Camera-type eye (tissue), 1 donor: ENCODE results near the gene NPW. TPM values are rescaled to one million over a fixed set of nuclear protein-coding genes. Genes with fewer than 3 reads are reported as not detected.

Experiments
- total RNA-seq: library from RNA; depleted of rRNA; stranded (reverse); fragments of >200 nt; gene quantifications from one replicate; pipeline ENCODE4 v1.2.3, GENCODE V29; 2014

NPW gene
- total RNA-seq, result 2.0 TPM

DNA sequence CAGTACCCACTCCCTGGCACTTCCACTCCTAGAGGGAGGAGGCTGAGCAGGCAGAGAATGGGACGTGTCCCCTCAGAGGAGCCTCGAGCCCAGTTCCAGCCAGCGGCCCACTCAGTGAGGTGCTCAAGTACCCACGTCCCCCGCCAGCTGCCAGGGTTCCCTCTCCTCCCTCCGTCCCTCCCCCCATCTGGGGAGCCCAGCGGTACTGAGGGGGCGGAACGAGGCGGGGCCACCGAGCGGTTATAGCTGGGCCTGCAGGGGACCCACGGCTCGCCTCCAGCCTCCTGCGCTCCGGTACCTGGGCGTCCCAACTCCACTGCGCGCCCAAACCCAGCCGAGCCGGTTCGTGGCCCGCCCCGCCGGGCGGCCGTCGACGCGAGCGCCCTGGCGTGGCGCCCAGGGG, at the start of gene NPW:
NPW (plus strand) TSS at position 268 of the 403 bp plus-strand sequence.

DNA sequence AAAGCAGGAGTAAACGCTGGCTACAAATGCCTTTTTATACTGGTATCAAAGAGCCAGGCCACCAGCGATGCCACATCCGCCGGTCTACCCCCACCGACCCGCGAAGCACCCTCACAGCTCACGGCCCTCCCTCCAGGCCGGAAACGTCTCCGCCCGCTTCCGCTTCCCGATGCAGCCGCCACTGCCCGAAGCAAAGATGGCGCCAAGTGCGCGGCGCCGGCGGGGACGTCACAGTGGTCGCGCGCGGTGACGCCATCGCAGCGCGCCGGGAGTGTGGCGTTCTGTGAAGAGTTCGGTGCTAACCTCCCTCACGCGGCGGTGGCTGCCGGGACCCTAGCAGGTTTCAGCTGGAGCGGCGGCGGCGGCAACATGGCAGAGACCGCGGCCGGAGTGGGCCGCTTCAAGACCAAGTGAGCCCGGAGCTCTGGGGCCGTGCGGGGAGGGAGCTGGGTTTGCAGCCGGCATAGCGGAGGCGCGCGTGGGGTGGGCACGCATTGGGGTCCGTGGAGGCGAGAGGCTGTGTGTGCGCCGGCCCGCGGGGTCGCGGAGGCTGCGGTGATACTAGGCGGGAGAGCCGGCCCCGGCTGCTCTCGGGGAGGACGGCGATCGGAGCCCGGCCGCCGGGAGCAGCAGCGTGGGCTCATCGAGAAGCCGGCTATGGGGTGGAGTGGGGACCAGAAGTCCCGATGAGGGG, 47.6 kb upstream of the NPW start, which contains the start of gene TBL3:
TBL3 (plus strand) TSS at position 258 of the 694 bp plus-strand sequence; CDS start at position 370, 112 bp downstream.

DNA sequence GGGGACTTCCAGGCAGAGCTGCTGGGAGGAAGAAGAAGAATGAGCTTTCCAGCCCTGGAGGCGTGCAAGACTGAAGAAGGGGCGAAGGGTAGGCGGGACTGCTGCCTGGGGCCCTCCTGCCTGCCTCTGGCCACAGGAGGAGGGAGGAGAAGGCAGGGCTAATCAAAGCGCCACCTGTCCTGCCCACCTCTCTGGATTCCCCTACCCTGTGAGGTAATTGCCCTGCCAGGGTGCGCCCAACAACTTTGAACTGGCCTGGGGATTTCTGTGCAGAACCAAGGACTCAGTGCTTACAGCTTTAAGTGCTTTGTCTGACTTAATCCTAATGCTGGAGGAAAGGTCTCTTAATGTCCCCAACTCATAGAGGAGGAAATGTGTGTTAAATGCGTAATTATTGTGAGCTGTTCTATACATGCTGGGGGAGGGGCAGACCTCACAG, 38.2 kb upstream of the NPW start, which contains the start of gene NOXO1:
NOXO1 (minus strand) TSS at position 72 of the 439 bp plus-strand sequence. CDS start 290 bp downstream, outside the sequence.

DNA sequence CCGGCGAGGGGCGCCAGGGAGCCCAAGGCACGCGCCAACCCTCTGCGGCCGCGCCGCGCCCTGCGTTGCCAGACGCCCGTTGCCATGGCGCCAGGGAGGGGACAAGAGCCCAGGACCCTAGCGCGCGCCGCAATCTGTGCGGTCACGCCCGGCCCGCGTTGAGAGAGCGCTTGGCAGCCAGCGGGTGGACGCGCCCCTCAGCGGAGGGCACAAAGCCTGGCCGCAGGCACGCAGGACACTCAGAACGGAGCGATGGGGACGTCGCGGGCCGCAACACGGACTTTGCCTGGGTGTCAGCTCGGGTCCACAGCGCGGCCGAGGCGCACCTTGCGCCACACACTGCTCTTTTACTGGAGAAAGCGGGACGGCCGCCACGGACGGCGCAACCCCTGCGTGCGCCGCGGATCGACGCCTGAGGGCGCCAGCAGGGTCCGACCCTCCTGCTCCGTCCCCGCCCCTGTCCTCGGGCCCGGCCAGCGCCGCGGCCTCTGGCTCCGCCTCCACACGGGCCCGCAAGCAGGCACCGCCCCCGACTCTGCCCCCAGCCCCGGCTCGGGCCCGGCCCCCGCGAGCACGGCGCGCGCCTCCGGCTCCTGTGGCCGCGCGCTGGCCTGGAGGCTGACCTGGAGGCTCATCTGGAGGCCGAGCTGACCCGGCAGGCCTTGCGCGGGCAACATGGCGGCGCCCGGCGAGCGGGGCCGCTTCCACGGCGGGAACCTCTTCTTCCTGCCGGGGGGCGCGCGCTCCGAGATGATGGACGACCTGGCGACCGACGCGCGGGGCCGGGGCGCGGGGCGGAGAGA, 35.8 kb upstream of the NPW start, which contains the start of gene GFER:
GFER (plus strand) TSS at position 650 of the 803 bp plus-strand sequence; CDS start at position 676, 26 bp downstream.

DNA sequence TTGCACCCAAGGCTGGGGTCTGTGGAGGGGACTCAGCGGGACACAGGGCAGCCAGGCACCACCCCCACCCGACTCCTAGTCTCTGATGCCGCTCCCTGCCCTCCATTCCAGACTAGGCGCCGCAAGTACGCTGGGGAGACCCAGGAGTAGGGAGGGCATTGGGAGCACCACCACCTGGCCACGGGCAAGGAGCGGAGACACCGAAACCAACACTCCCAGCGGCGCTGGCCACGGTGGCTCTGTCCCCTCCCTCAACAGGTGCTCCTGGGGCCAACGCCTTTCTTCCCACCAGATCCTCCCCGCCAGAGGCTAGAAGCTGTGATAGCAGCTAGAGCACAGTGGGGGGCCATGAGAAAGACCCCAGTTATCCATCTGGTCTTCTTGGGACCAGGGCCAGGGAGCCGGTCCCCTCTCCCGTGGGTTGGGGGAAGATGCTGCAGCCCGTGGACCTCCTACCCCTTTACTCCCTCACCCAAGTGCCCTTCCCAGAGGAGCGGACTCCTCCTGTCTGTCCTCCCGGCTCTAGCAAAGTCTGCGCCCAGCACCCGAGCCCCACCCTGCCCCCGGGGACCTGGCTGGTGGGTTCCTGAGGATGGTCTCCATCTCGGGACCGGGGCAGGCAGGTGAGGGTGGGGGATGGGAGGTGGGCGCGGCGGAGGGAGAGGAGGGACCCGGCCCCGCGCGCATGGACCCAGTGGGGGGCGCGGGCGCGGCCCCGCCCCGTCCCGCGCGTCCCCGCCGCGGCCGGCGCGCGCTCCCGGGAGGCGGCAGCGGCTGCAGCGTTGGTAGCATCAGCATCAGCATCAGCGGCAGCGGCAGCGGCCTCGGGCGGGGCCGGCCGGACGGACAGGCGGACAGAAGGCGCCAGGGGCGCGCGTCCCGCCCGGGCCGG, 30.1 kb upstream of the NPW start, which contains the start of gene SYNGR3:
SYNGR3 (plus strand) TSS at position 762 of the 892 bp plus-strand sequence. CDS start 133 bp downstream, outside the sequence.

DNA sequence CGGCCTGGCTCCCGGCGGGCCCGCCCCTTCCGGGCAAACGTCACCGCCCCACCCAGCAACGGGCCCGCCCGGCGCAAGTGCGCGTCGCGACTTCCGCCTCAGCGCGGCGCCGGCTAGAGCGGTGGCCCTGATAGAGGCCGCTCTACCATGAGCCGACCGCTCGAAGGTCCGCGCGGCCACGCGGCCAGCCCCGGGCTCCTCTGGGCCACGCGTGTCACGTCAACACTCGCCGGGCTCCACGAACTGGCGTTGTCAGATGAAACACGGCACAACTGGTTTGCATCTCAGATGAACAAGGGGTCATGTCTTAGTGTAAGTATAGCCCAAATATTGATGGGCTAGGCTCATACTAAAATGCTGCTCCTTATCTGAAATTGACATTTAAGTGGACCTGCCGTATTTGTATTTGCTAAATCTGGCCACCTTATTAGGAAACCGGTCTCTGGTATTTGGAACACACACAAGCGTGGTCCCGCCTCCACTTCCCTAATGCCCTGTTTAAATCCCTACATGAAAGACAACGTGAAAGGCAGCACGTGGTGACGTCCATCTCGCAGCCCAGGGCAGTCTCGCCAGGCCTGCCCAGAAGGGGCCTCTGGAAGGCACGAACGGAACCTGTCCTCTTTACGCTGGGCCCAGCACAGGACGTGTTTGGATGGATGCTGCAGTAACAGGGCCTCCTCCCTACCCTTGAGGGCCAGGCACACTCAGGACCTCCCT, 9.6 kb upstream of the NPW start, which contains the start of gene ZNF598:
ZNF598 (minus strand) TSS at position 31 of the 720 bp plus-strand sequence.

DNA sequence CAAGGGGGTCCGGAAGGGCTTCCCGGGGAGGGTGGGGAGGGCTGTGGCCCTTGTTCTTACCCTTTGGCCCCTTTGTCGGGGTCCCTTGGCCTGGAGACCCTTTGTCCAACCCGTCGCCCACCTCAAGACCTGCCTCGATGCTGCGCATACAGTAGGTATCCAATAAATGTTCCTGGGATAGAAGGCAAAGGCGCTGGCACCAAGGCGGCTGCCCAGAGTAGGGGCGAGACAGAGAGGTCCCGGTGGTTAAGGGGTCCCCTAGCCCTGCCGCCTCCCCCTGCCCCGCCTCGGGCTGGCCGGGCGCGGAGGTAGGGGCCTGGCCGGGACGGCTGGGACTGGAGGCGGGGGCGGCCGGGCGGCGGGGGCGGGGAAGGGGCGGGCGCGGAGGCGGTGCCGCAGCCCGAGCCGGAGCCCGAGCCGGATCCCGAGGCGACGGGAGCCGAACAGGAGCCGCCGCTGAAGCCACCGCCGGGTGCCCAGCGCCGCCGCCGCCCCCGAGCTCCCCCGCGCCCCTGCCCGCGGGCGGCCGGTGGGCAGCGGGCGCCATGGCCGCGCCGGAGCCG, 7.0 kb downstream of the NPW start, which contains the start of gene NHERF2:
NHERF2 (plus strand) TSS at position 442 of the 563 bp plus-strand sequence; CDS start at position 546, 104 bp downstream.

DNA sequence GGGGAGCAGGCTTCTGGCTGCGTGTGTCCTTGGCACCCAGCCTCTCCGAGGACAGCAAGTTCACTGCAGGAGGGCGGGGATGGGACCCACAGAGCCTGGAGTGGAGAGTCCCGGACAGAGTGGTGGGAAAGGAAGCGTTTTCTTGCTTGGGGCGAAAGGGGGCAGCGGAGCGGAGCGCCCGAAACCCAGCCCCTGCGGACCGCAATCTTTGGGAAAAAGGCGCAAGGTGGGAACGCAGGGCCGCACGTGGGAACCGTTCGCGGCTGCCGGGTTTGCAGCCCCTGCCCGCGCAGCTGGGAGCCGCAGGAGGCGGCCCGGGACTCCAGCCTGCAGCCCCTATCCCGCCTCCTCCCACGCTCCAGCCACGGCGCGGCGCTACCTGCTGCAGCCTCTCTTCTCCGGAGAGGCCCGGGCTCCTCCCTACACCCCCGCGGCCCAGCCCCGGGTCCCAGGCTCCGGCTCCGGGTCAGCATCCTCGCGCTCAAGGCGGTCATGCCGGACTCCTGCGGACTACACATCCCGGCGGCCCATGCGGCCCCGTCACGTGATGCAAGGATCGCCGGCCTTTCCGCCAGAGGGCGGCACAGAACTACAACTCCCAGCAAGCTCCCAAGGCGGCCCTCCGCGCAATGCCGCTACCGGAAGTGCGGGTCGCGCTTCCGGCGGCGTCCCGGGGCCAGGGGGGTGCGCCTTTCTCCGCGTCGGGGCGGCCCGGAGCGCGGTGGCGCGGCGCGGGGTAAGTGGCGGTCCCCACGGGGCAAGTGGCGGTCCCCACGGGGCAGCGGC, 27.9 kb downstream of the NPW start, which contains the start of the genes NTHL1 and TSC2:
NTHL1 (minus strand) TSS at position 505 of the 786 bp plus-strand sequence; CDS start at position 494, 11 bp downstream.
TSC2 (plus strand) TSS at position 656 of the 786 bp plus-strand sequence. CDS start 631 bp downstream, outside the sequence.

Other genes with a start within 250 kb of the NPW start
- 52.0 TPM for gene NME3, start 248.2 kb upstream of the NPW start, total RNA-seq
- 16.1 TPM for gene EME2, start 247.0 kb upstream of the NPW start, total RNA-seq
- gene MRPS34, start 246.7 kb upstream of the NPW start, total RNA-seq, result 48.4 TPM
- gene SPSB3, start 237.2 kb upstream of the NPW start, total RNA-seq, result 93.1 TPM
- gene NUBP2, start 236.8 kb upstream of the NPW start, total RNA-seq, result 56.1 TPM
- 0.55 TPM for gene IGFALS, start 226.1 kb upstream of the NPW start, total RNA-seq
- gene HAGH, start 193.0 kb upstream of the NPW start, total RNA-seq, result 55.9 TPM
- gene FAHD1, start 192.6 kb upstream of the NPW start, total RNA-seq, result 35.6 TPM
- gene MEIOB, start 147.6 kb upstream of the NPW start, total RNA-seq, result 0.60 TPM
- 0.38 TPM for gene HS3ST6, start 101.4 kb upstream of the NPW start, total RNA-seq
- 5.7 TPM for gene MSRB1, start 76.6 kb upstream of the NPW start, total RNA-seq
- 6.3 TPM for gene RPL3L, start 65.1 kb upstream of the NPW start, total RNA-seq
- 71.7 TPM for gene NDUFB10, start 60.2 kb upstream of the NPW start, total RNA-seq
- 801 TPM for gene RPS2, start 55.0 kb upstream of the NPW start, total RNA-seq
- gene RNF151, start 52.9 kb upstream of the NPW start, total RNA-seq, result not detected
- 32.0 TPM for gene TBL3, start 47.7 kb upstream of the NPW start, total RNA-seq
- 0.55 TPM for gene NOXO1, start 38.3 kb upstream of the NPW start, total RNA-seq
- gene GFER, start 35.6 kb upstream of the NPW start, total RNA-seq, result 14.7 TPM
- 6.5 TPM for gene SYNGR3, start 29.8 kb upstream of the NPW start, total RNA-seq
- 20.3 TPM for gene ZNF598, start 10.0 kb upstream of the NPW start, total RNA-seq
- 36.8 TPM for gene NHERF2, start 7.1 kb downstream of the NPW start, total RNA-seq
- 17.2 TPM for gene NTHL1, start 28.0 kb downstream of the NPW start, total RNA-seq
- 103 TPM for gene TSC2, start 28.2 kb downstream of the NPW start, total RNA-seq
- gene PKD1, start 116.1 kb downstream of the NPW start, total RNA-seq, result 195 TPM
- 6.1 TPM for gene RAB26, start 128.8 kb downstream of the NPW start, total RNA-seq
- gene TRAF7, start 136.0 kb downstream of the NPW start, total RNA-seq, result 38.7 TPM
- gene CASKIN1, start 176.8 kb downstream of the NPW start, total RNA-seq, result 7.3 TPM
- gene MLST8, start 185.7 kb downstream of the NPW start, total RNA-seq, result 34.4 TPM
- gene BRICD5, start 191.1 kb downstream of the NPW start, total RNA-seq, result 12.3 TPM
- gene PGP, start 195.1 kb downstream of the NPW start, total RNA-seq, result 15.1 TPM
- gene E4F1, start 203.8 kb downstream of the NPW start, total RNA-seq, result 37.4 TPM
- gene DNASE1L2, start 216.7 kb downstream of the NPW start, total RNA-seq, result 1.2 TPM
- 40.5 TPM for gene ECI1, start 231.8 kb downstream of the NPW start, total RNA-seq
- gene RNPS1, start 248.3 kb downstream of the NPW start, total RNA-seq, result 117 TPM